Sigmoid colon (tissue), 3 donors: ENCODE results near the gene SZT2.

Experiments used
- POLR2A ChIP-seq, 2 donors: fragments of 450-650 bp; IDR thresholded peaks; one replicate each; pipeline ENCODE4 v1.6.1; 2016; ENCODE audit warnings: antibody characterized with exemption in 2 of 2, mild to moderate bottlenecking in 2 of 2, moderate library complexity in 2 of 2
- TF ChIP-seq, protein P1 (sequence below), 4 experiments: fragments of 450-650 bp in 3 of 4; fragments of 200-600 bp in 1 of 4; IDR thresholded peaks; one replicate each; pipeline ENCODE4 v1.5.1; 2016 to 2019; ENCODE audit warnings: antibody characterized with exemption in 4 of 4, mild to moderate bottlenecking in 3 of 4, moderate library complexity in 2 of 4

DNA sequence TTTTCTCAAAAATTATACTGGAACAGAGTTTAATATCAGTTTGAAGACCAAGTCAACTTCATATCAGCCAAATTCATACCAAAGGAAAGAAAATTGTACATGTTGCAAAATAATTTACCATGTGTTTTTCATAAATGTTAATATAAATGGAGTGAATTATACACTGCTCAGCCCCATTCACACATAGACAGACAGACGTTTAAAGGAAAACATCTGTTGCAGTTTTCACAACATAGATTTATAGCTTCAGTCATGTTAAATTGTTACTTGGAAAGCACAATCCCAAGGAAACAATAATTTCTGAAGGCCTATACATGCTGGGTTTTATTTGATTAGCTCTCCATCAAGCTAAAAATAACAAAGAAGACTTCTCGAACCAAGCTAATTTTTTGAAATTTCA, 91.8 kb downstream of the SZT2 start:
- TF ChIP-seq POLR2A (IDR thresholded peaks at IDR 0.05), result no peak
- TF ChIP-seq, protein P1, sequence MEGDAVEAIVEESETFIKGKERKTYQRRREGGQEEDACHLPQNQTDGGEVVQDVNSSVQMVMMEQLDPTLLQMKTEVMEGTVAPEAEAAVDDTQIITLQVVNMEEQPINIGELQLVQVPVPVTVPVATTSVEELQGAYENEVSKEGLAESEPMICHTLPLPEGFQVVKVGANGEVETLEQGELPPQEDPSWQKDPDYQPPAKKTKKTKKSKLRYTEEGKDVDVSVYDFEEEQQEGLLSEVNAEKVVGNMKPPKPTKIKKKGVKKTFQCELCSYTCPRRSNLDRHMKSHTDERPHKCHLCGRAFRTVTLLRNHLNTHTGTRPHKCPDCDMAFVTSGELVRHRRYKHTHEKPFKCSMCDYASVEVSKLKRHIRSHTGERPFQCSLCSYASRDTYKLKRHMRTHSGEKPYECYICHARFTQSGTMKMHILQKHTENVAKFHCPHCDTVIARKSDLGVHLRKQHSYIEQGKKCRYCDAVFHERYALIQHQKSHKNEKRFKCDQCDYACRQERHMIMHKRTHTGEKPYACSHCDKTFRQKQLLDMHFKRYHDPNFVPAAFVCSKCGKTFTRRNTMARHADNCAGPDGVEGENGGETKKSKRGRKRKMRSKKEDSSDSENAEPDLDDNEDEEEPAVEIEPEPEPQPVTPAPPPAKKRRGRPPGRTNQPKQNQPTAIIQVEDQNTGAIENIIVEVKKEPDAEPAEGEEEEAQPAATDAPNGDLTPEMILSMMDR (IDR thresholded peaks at IDR 0.05), result no peak
